GM19438 (cell line): ENCODE results near the gene GPR162.

ENCODE experiments used
- ATAC-seq: cut with Tn5 transposase; IDR thresholded peaks from one replicate; pipeline ENCODE4 v1.9.1; 2021; ENCODE audit warnings: low read depth; ENCODE audit not compliant: unreplicated experiment

The GPR162 gene

GRCh38 chr12:6786416-6787094, 35.1 kb upstream of the GPR162 start:
- no peak for ATAC-seq

- ATAC-seq = no peak
Measured at GRCh38 chr12:6787309-6787708, 34.3 kb upstream of the GPR162 start.

- no peak for ATAC-seq
Measured at GRCh38 chr12:6788972-6789924, 32.4 kb upstream of the GPR162 start, which contains the start of gene CD4. Gene CD4 (plus strand): TSS chr12:6789528. CDS start chr12:6800139, 10,611 bp downstream.

- ATAC-seq = no peak
Measured at GRCh38 chr12:6790496-6791150, 31.0 kb upstream of the GPR162 start.

- no peak for ATAC-seq
Measured at GRCh38 chr12:6791931-6792520, 29.6 kb upstream of the GPR162 start.

GRCh38 chr12:6792522-6793201, 29.0 kb upstream of the GPR162 start:
- no peak for ATAC-seq

- ATAC-seq = no peak
Measured at GRCh38 chr12:6795088-6795487, 26.5 kb upstream of the GPR162 start.

- no peak for ATAC-seq
Measured at GRCh38 chr12:6796576-6796975, 25.0 kb upstream of the GPR162 start.

GRCh38 chr12:6799147-6799546, 22.5 kb upstream of the GPR162 start:
- ATAC-seq = no peak

- ATAC-seq = no peak
Measured at GRCh38 chr12:6807170-6807569, 14.5 kb upstream of the GPR162 start.

GRCh38 chr12:6809056-6809455, 12.6 kb upstream of the GPR162 start:
- no peak for ATAC-seq

GRCh38 chr12:6810758-6811157, 10.9 kb upstream of the GPR162 start:
- ATAC-seq = no peak

- ATAC-seq = no peak
Measured at GRCh38 chr12:6813363-6813762, 8.3 kb upstream of the GPR162 start.

GRCh38 chr12:6816598-6816997, 5.0 kb upstream of the GPR162 start:
- ATAC-seq = no peak

- ATAC-seq = no peak
Measured at GRCh38 chr12:6817098-6817497, 4.5 kb upstream of the GPR162 start.

- no peak for ATAC-seq
Measured at GRCh38 chr12:6817662-6818157, 3.9 kb upstream of the GPR162 start.

GRCh38 chr12:6818222-6818621, 3.4 kb upstream of the GPR162 start:
- ATAC-seq = no peak

- no peak for ATAC-seq
Measured at GRCh38 chr12:6818645-6819044, 3.0 kb upstream of the GPR162 start.

GRCh38 chr12:6819106-6820030, 2.3 kb upstream of the GPR162 start:
- no peak for ATAC-seq
